ENCODE data around the gene PFKFB3.
"Not testable (repeated sequence)": the region's sequence is repeated elsewhere in the genome, so short reads cannot be mapped to it uniquely, and the experiment has no call there.

Gene PFKFB3

DNA sequence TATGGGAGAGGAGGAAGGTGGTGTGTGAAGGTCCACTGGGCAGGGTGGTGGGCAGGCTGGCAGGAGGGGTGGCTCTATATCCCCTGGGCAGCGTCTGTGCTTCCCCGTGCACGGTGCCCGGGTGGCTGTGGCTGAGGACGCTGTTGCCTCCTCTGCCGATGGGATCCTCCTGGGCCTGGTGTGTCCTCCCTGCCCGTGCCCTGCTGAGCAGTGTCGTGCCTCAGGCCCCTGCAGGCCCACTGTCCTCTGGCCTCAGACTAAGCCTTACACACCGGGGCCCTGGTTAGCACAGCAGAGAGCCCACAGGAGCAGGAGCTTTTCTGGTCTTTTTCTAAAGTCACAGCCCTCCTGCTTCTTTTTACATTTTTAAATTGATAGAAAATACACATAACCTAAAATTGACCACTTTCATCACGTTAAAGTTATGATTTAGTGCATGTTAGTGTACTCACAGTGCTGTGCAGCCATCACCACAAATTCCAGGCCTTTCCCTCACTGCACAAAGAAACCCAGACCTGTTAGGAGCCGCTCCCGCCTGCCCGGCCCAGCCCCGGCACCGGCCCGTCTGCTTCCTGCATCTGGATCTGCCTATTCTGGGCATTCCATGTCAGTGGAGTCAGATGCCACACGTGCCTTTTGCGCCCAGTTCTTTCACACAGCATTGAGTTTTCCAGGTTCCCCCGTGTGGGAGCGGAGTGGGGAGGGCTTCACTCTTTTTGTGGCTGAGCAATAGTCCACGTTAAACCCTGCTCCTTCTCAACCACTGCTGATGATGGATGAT, 19.4 kb downstream of the PFKFB3 start:
- FAIRE-seq, result no peak

DNA sequence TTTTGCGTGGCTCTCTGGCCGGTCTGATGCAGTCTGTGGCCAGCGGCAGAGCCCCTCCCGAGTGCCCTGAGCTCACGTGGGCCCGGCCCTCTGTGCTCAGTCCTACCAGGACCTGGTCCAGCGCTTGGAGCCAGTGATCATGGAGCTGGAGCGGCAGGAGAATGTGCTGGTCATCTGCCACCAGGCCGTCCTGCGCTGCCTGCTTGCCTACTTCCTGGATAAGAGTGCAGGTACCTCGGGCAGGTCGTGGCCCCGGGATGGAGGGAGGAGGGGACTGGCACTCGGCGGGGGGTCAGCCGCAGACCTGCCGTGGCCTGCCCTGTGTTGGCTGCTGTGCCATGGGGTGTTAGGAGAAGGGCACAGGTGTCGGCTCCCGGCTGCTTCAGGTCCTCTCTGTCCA, 20.0 kb downstream of the PFKFB3 start:
- FAIRE-seq, result no peak

DNA sequence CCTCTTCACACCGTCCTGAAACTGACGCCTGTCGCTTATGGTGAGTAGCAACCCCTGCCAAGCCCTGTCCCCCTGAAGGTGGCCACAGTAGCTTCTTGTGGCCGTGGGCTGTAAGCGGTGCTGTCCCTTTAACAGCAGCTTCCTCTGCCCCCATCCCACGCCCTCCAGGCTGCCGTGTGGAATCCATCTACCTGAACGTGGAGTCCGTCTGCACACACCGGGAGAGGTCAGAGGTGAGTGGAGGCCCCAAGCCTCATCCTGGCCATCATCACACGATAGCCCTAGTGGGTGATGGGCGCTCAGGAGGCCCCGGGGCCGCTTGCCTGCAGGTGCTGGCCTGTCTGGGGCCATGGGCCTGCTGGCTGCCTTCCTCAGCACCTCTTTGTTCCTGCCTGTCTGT, 21.2 kb downstream of the PFKFB3 start:
- FAIRE-seq, result no peak

DNA sequence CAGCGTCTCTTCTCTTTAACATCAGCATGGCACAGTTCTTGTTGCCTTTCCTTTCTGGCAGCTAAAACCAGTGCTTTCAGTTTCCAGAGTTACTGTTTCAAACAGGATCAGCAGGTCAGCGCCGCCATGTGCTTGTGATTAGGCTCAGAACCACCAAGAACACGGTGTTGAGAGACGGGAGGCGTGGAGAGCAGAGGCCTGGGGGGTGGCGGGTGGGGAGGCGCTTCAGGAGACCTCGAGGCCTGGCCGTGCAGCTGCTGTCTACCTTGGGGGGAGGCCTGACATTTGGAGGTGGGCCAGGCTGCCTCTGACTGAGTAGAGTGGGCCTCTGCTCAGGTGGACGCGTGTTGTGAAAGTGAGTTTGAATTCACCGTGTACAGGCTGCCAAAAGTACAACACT, 22.0 kb downstream of the PFKFB3 start:
- no peak for FAIRE-seq

DNA sequence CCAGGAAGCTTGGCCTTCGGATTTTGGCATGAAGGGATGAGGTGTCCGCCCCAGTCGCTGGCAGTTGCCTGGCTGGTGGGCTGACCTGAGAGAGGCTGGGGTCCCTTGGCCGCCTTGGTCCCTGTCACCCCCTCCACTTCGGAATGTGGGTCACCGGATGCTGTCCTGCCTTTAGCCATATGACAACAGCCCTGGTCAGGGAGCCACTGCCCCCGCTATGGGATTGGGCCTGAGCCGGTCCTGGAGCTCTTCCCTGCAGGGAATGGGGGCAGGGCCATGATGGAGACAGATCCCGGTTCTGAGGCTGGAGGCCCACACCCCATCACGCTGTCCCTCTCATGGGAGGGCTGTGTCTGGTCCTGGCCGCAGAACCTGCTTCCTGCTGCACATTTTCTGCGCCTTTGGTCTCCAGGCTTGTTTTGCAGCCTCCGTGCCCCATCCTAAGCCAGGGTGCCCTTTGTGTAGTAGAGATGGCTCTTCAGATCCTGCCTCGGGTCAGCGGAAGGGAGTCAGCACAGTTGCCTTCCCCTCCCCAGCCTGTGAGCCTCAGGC, 22.6 kb downstream of the PFKFB3 start:
- no peak for FAIRE-seq

DNA sequence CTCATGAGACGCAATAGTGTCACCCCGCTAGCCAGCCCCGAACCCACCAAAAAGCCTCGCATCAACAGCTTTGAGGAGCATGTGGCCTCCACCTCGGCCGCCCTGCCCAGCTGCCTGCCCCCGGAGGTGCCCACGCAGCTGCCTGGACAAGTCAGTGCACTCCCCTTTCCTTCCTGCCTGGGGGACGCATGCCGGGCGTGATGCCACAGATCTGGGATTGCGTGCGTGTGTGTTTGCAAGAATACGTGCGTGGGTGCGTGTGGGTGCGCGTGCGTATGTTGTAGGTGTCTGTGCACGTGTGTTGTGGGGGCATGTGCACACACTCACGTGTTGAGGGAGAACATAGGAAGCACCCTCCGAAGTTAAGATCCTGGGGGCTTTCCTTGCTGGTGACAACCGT, 23.5 kb downstream of the PFKFB3 start:
- FAIRE-seq, result no peak

DNA sequence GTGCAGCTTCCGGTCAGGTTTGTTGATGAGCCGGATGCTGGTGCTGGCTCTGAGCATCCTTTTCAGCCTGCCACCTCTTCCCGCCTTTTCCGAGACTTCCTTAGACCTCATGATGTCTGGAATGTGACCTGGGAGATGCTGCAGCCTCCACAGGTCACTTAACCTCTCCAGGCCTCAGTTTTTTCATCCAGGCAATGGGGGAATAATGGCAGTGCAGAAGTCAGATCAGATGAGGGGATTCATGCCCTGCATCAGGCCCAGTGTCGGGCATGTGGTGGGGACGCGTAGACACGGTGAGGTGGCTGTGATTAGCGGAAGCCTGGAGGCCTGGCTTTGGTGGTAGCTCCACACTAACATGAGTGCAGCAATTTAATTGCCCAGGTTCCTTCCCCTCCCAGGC, 24.6 kb downstream of the PFKFB3 start:
- FAIRE-seq, result no peak

DNA sequence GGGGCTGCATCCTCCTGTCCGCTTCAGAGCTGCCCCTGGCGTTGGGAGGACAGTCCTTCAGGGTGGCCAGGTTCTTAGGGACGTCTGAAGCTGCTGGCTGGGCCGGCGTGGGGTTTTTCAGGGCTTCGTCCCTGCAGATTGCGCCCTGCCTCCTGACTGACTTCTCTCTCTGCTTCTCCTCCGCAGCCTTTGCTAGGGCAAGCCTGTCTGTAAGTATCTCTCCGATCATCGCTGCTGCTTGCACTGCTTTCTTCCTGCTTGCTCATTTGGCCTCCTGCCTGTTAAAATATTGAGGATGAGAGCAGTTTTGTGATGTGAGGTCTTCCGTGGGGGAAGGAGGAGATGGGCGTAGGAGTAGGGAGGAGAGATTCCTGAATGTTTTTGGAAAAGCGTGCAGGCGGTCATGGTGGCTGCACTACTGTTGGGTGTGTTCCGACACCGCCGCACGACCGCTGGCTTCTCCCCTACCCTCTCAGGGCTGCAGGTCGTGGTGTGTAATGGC, 25.3 kb downstream of the PFKFB3 start:
- FAIRE-seq, result peak; percentile 95

DNA sequence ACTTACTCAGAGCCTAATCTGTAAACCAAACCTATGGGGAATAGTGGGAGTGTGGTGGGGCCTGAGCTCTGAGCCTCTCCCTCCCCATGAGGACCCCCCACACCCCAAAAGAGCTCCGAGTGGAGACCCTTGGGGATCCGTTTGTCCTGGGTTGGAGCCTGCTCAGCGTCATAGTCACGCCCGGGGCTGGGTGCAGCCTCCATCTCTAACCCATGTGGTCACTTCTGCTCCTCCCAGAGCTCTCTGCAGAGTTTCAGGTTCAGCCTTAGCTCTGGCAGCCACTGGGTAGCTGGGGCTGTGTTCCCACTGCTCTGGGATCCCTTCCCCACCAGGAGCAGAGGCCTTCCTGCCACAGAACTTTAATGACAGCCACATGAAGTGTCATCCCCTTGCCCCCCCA, 25.9 kb downstream of the PFKFB3 start:
- no peak for FAIRE-seq

DNA sequence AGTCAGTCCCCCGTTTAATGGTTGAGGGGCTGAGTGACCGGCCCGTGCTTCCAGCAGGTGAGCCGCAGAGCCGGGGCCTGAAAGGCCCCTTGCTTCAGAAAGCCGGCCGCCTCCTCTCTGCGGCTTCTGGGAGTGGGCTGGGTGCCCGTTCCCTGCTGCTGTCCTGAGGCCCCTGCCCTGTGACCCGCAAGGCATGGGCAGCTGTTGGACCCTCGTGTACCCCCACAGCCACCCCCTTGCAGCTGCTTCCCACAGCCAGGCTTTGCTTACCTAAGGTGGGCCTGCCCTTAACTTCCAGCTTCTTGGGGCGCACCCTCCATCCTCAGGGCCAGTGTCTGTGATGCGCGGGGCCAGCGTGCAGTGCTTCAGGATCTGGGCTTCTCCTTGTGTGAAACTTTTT, 26.6 kb downstream of the PFKFB3 start:
- FAIRE-seq, result no peak

DNA sequence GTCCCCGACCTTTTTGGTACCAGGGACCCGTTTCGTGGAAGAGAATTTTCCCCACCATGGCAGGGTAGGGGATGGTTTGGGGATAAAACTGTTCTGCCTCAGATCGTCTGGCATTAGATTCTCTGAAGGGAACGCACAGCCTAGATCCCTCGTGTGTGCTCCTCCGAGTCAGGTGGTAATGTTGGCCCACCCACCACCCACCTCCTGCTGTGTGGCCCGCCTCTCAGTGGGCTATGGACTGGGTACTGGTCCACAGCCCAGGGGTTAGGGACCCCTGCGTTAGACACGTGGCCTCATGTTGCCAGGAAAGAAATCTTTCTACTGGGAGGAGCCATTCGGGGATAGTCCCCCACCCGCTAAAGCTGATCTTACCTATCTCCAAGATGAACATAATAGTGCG, 27.0 kb downstream of the PFKFB3 start:
- no peak for FAIRE-seq

DNA sequence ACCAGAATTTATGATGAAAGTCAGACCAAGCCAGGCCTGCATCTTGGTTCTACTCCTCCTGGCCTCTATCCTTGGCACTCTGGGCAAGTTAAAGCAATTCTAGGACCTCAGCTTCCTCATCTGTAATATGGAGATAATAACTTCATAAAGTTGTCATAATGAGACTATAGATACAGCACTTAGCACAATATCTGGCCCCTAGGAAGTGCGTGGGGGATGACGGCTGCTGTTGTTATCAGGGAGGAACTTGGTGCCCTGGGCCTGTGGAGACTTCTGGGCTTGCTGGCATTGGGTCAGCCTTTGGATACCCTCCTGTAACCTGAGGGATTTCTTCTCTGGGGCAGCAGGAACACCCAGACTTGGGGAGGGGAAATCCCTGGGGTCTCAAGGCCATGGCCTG, 27.6 kb downstream of the PFKFB3 start:
- FAIRE-seq, result no peak

DNA sequence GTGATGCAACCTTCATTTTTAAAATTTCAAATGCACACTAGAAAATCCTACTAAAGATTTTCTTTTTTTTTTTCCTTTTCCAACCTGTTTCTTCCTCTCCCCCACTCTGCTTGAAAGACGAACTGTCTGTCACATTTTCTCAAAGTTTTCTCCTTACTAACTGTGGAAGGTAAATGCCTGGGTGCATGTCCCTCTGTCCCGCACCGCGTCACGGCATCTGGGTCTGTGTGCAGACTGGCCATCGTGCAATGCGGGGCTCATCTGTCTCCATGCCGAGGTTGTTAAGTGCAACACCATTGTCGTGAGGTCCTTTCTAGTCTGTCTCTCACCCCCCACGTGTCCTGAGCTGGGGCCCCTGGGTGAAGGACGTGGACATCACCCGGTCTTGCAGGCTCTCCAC, 28.4 kb downstream of the PFKFB3 start:
- no peak for FAIRE-seq

DNA sequence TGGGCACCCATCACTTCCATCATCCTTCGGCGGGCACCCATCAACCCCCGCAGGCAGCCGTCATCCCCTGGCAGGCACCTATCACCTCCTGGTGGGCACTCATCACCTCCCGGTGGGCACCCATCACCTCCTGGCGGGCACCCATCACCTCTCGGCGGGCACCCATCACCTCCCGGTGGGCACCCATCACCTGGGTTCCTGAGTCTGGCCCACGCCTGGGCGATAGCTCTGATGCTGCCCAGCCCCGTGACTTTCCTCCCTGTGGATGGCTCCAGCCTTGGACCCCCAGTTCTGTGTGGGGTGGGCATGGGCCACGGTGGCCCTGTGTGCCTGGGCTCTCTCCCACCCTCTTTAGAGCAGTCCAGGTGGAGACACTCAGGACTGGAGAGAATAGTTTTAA, 29.0 kb downstream of the PFKFB3 start:
- FAIRE-seq, result no peak

DNA sequence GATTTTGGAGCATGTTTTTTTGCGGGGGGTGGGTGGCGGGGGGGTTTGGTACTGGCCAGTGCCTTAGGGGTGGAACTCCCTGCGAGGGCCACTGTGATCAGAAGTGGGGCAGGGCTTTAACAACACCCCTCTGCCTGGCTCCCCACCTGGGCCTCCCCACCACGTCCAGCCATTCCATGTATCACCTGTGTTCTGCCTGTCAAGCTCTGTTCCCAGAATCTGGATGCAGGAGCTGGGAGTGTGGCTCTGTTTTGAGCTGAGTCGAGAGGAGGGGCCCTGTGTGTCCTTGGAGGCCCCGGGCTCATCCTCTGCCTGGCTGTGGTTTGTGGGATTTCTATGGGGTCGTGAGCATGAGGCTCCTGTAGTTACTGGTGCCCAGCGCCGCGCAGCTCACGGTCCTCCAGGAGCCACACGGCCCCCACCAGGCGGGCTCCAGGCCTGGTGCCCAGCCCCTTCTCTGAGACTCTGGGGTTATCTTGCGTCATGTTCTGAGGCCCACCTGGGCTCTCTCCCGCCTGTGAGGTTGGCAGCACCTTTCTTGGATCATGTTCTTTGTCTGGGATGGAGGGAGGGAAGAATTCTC, 29.6 kb downstream of the PFKFB3 start:
- no peak for FAIRE-seq

DNA sequence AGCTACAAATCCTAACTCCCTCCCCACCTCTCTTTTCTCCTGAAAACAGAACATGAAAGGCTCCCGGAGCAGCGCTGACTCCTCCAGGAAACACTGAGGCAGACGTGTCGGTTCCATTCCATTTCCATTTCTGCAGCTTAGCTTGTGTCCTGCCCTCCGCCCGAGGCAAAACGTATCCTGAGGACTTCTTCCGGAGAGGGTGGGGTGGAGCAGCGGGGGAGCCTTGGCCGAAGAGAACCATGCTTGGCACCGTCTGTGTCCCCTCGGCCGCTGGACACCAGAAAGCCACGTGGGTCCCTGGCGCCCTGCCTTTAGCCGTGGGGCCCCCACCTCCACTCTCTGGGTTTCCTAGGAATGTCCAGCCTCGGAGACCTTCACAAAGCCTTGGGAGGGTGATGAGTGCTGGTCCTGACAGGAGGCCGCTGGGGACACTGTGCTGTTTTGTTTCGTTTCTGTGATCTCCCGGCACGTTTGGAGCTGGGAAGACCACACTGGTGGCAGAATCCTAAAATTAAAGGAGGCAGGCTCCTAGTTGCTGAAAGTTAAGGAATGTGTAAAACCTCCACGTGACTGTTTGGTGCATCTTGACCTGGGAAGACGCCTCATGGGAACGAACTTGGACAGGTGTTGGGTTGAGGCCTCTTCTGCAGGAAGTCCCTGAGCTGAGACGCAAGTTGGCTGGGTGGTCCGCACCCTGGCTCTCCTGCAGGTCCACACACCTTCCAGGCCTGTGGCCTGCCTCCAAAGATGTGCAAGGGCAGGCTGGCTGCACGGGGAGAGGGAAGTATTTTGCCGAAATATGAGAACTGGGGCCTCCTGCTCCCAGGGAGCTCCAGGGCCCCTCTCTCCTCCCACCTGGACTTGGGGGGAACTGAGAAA, 30.4 kb downstream of the PFKFB3 start:
- no peak for FAIRE-seq

DNA sequence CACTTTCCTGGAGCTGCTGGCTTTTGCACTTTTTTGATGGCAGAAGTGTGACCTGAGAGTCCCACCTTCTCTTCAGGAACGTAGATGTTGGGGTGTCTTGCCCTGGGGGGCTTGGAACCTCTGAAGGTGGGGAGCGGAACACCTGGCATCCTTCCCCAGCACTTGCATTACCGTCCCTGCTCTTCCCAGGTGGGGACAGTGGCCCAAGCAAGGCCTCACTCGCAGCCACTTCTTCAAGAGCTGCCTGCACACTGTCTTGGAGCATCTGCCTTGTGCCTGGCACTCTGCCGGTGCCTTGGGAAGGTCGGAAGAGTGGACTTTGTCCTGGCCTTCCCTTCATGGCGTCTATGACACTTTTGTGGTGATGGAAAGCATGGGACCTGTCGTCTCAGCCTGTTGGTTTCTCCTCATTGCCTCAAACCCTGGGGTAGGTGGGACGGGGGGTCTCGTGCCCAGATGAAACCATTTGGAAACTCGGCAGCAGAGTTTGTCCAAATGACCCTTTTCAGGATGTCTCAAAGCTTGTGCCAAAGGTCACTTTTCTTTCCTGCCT, 31.1 kb downstream of the PFKFB3 start:
- FAIRE-seq, result no peak

DNA sequence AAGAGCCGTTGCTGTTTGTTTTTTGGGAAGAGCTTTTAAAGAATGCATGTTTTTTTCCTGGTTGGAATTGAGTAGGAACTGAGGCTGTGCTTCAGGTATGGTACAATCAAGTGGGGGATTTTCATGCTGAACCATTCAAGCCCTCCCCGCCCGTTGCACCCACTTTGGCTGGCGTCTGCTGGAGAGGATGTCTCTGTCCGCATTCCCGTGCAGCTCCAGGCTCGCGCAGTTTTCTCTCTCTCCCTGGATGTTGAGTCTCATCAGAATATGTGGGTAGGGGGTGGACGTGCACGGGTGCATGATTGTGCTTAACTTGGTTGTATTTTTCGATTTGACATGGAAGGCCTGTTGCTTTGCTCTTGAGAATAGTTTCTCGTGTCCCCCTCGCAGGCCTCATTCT, 31.6 kb downstream of the PFKFB3 start:
- no peak for FAIRE-seq

DNA sequence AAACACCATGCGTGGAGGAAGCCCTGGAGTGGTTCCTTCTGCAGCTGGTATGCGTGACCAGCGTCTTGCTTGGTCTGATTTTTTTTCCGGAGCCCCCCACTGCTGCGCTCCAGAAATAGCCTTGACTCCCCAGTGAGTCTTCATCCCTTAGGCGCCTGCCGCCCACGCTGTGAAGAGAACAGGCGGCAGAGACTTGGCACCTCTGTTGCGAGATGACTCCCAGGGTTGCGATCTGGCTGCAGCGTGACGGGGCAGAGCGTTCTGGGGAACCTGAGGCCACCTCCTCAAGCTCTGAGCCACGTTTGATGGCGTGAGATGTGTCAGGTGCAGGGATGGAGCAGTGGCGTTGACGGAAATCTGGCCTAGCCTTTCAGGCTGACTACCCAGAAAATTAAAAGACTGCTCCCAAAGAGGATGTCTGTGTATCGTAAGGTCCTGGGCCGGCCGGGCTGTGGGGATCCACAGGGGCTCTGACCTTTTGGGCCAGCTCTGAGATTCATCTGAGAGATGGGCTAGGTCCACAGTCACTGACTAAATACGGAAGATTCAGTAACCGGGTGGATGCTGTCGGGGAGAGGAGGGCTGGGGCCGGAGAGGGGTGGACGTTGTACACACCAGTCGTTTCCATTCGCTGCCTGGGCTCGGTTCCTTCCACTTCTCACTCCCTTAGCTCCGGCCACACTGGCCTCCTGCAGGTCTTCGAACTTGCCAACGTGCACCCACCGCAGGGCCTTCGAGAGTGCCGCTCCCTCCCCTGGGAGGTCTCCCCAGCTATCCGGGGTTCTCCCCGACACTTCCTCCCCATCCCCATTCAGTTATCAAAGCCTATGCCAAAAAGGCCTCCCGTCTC, 33.8 kb downstream of the PFKFB3 start:
- FAIRE-seq, result no peak

DNA sequence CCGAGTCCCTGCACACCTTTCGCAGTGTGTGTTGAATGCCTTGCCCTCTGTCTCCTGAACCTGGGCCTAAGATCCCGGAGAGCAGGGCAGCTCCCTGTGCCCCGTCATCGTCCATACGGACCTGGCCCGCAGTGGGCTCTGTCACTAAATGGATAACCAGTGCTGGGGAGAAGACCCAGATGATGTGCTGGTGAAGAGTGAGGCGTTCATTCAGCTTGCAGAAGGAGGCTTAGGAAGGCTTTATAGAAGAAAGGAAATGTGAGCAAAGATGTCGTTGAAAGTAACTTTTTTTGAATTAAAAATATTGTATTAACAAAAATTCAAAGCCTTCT, 34.4 kb downstream of the PFKFB3 start:
- no peak for FAIRE-seq

DNA sequence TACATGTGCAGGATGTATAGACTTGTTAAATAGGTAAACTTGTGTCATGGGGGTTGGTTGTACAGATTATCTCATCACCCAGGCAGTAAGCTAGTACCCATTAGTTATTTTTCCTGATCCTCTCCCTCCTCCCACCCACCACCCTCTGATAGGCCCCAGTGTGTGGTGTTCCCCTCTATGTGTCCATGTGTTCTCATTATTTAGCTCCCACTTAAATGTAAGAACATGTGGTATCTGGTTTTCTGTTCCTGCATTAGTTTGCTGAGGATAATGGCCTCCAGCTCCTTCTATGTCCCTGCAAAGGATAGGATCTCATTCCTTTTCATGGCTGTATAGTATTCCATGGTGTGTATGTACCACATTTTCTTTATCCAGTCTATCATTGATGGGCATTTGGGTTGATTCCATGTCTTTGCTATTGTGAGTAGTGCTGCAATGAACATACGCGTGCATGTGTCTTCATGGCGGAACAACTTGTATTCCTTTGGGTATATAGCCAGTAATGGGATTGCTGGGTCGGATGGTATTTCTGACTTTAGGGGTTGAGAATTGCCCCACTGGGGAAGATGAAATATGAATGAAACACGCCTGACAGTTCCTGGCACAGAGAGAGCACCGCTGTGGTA, 36.0 kb downstream of the PFKFB3 start:
- not testable (repeated sequence) for FAIRE-seq
